Spinal cord (tissue), 10 donors: ENCODE measurements around the gene DGAT2. TPM values are rescaled to one million over a fixed set of nuclear protein-coding genes. Genes with fewer than 3 reads are reported as not detected.

Source experiments
- DNase-seq, 6 donors: peaks; one replicate each; pipeline versions ENCODE4 v3.0.0 to v3.0.0-alpha.2; 2013 to 2015; ENCODE audit warnings: low spot score in 6 of 6, low read depth in 4 of 6
- H3K27ac ChIP-seq: one replicate; pipeline ENCODE4 v1.5.1; 2013; ENCODE audit warnings: low read depth, low read length, control low read depth
- H3K27me3 ChIP-seq: one replicate; pipeline ENCODE4 v1.6.1; 2013; ENCODE audit warnings: low read length; ENCODE audit not compliant: control insufficient read depth, insufficient read depth
- H3K36me3 ChIP-seq: one replicate; pipeline ENCODE4 v1.6.1; 2013; ENCODE audit warnings: low read length; ENCODE audit not compliant: control insufficient read depth, insufficient read depth
- H3K4me1 ChIP-seq: one replicate; pipeline ENCODE4 v1.6.1; 2013; ENCODE audit warnings: low read length; ENCODE audit not compliant: control insufficient read depth, insufficient read depth
- H3K4me3 ChIP-seq: one replicate; pipeline ENCODE4 v1.5.1; 2013; ENCODE audit warnings: low read depth, low read length, control low read depth
- H3K9me3 ChIP-seq: one replicate; pipeline ENCODE4 v1.6.1; 2013; ENCODE audit warnings: low read length; ENCODE audit not compliant: control insufficient read depth, insufficient read depth
- WGBS: methylation state at CpG from one replicate; pipeline ENCODE4 v1.1.5; 2013; ENCODE audit warnings: missing lambda C conversion rate; ENCODE audit not compliant: insufficient coverage; 5-methylcytosine and 5-hydroxymethylcytosine counted together
- long read RNA-seq, 4 donors: transcript quantifications; one replicate each; lab custom pipeline, GENCODE V29; 2026
- polyA plus RNA-seq, 2 donors: library from polyadenylated mRNA; unstranded; fragments of 120-200 nt; gene quantifications; one replicate each; pipeline ENCODE4 v1.2.1, GENCODE V29; 2013; ENCODE audit not compliant: insufficient read length in 2 of 2
- total RNA-seq, 2 donors: library from RNA; depleted of rRNA in 1 of 2; stranded (reverse); fragments of 120-200 nt in 1 of 2; fragments of >200 nt in 1 of 2; gene quantifications; one replicate each; pipeline versions ENCODE4 v1.2.3 to v1.2.4, GENCODE V29; 2013 to 2014
- donor health status: healthy.

DGAT2 gene, protein sequence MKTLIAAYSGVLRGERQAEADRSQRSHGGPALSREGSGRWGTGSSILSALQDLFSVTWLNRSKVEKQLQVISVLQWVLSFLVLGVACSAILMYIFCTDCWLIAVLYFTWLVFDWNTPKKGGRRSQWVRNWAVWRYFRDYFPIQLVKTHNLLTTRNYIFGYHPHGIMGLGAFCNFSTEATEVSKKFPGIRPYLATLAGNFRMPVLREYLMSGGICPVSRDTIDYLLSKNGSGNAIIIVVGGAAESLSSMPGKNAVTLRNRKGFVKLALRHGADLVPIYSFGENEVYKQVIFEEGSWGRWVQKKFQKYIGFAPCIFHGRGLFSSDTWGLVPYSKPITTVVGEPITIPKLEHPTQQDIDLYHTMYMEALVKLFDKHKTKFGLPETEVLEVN
- total RNA-seq (1 to 10 TPM; 5.3 to 5.8 TPM), polyA plus RNA-seq (1 to 10 TPM; 5.1 to 6.4 TPM)
- long read RNA-seq, donor 1, transcript DGAT2-201 (8 exons, 2,453 nt): major isoform, 5 of 5 reads
- long read RNA-seq, donor 1, partial matches to known transcripts: 0 of 5 reads
- long read RNA-seq, donor 1, other reads (novel, unspliced or antisense): 0 of 5 reads
- long read RNA-seq, donor 2, partial matches to known transcripts: 0 of 1 reads
- long read RNA-seq, donor 2, other reads (novel, unspliced or antisense): 0 of 1 reads
- long read RNA-seq, donor 3: 0 reads
- long read RNA-seq, donor 4: 0 reads

- Histone ChIP-seq H3K4me1 (peaks cover 13% of the 10 kb centered on the region), H3K27me3 (peaks cover 24% of the 10 kb centered on the region), H3K9me3 (no peaks in the 10 kb centered on the region), H3K36me3 (no peaks in the 10 kb centered on the region), H3K4me3 (peak within 1 kb of the TSS; percentile 46), H3K27ac (no peak within 1 kb of the TSS)
- WGBS: 1% methylated on average over 66 of the region's 66 CpGs
- peak; percentile 15 to 90 (median 48) for DNase-seq
Observed at GRCh38 chr11:75768112-75768908, at the start of gene DGAT2. Gene DGAT2 (plus strand): TSS chr11:75768778. CDS start chr11:75768992, 214 bp downstream.

DNA sequence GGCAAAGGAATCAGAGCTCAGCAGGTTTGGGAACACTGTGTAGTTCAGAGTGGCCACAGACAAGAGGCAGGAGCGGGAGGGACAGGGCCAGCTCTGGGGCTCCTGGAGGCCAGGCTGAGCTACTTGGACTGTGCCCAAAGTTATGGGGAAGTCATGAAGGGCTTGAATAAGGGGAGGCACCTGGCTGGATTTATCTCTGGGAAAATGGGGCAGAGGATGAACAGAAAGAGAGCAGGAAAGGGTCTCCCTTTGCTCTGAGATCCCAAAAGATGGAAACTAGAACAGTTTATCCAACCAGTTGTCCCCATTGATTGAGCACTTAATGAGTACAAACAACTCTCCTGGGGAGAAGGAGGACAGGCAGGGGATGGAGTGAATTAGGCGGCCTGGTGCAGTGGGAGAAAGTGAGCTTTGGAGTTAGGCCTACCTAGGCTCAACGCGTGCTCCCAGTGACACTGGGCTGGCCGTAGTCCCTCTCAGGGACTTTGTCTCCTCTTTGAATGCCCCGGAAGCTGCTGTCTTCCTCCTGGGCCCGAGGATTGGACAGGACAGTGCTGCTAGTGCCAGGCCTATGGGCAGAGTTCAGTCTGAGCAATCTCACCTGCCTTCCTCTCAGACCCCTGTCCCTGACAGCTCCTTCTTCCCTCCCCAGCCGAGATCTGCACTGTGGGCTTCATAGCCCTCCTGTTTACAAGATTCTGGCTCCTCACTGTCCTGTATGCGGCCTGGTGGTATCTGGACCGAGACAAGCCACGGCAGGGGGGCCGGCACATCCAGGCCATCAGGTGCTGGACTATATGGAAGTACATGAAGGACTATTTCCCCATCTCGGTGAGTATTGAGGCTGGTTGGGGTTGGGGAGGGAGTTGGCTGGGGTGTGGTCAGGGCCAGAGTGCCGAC is 49.0 kb upstream of the DGAT2 start:
- Histone ChIP-seq H3K4me3 (no peak overlapping the region), H3K4me1 (no peaks in the 10 kb centered on the region), H3K9me3 (no peaks in the 10 kb centered on the region), H3K36me3 (no peaks in the 10 kb centered on the region), H3K27ac (no peak overlapping the region), H3K27me3 (no peaks in the 10 kb centered on the region)
- no peak for DNase-seq
- 89% methylated on average over 14 of the region's 14 CpGs for WGBS

DNA sequence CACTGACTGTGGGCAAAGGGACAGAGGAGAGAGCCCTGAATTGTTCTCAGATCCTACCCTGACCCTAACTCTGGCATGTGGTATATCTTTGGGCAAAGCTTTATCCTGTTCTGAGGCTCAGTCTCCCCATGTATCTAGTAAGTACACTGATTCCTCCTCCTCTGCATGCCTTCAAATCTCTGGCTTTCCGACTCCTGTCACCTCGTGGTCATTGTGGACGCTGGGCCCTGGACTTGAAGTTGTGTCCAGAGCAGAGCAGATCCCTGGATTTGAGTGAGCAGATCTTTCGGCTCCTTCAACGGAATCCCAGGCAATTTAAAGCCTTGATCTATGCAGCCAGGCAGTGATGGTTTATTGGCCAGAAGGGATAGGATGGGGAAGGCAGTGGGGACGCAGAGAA is 47.9 kb upstream of the DGAT2 start:
- no peaks in the 10 kb centered on the region for H3K4me1 ChIP-seq
- no peaks in the 10 kb centered on the region for H3K27me3 ChIP-seq
- H3K36me3 ChIP-seq: no peaks in the 10 kb centered on the region
- 93% methylated on average over 6 of the region's 6 CpGs for WGBS
- no peak overlapping the region for H3K4me3 ChIP-seq
- no peaks in the 10 kb centered on the region for H3K9me3 ChIP-seq
- H3K27ac ChIP-seq: no peak overlapping the region
- no peak for DNase-seq

DNA sequence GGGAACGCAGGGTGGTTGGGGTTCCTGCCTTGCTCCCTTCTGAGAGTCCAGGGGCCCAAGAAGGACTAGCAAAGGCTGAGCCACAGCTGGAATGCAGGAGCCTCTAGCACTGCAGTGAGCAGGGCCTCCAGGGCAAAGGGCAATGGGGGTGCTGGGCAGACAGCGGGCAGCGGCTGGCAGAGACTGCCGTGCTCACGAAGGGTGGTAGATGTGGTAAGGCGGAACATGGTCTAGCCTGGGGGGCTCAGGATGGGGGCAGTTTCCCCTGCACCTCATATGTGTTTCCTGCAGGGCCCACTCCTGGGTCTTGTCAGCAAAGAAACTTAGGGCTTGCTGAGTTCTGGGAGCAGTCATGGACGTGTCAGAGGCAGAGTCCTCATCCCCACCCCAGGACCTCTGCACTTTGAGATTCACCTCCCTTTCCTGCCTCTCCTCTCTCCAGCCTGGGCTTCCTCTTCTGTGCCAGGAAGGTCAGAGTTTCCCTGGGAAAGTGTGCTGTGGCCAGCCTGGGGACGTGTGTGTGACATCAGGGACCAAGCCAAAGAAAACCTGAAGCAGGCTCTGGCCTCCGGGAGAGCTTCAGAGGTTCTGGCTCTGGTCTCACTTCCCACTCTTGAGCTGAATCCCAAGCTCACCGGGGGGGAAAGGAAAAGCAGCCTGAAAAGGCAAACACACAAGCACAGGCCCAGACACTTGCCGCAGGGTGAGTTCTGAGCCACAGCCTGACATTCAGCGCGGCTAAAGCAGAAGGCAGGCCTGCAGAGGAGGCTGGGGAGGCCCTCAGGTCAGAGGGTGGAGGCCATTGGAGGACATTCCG is 46.5 kb upstream of the DGAT2 start:
- no peaks in the 10 kb centered on the region for H3K9me3 ChIP-seq
- no peak overlapping the region for H3K27ac ChIP-seq
- H3K4me1 ChIP-seq: no peaks in the 10 kb centered on the region
- DNase-seq: peak in 1 of 6 donors; percentile 58
- H3K27me3 ChIP-seq: no peaks in the 10 kb centered on the region
- WGBS: 77% methylated on average over 14 of the region's 14 CpGs
- no peak overlapping the region for H3K4me3 ChIP-seq
- no peaks in the 10 kb centered on the region for H3K36me3 ChIP-seq

DNA sequence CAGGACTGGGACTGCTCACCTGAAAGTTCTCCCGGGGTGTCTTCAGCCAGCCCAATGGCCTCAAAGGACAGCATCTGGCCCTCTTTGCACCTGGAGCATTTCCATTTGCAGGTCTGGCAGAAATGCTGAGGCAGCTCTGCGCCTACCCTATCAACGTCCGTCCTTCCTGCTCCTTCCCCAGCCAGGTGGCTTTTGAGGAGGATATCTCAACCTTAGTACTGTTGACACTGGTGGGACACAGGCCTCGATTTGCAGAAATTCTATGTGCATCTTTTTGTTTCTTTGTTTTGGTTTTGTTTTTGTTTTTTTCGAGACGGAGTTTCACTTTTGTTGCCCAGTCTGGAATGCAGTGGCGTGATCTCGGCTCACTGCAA is 45.9 kb upstream of the DGAT2 start:
- H3K27ac ChIP-seq: no peak overlapping the region

DNA sequence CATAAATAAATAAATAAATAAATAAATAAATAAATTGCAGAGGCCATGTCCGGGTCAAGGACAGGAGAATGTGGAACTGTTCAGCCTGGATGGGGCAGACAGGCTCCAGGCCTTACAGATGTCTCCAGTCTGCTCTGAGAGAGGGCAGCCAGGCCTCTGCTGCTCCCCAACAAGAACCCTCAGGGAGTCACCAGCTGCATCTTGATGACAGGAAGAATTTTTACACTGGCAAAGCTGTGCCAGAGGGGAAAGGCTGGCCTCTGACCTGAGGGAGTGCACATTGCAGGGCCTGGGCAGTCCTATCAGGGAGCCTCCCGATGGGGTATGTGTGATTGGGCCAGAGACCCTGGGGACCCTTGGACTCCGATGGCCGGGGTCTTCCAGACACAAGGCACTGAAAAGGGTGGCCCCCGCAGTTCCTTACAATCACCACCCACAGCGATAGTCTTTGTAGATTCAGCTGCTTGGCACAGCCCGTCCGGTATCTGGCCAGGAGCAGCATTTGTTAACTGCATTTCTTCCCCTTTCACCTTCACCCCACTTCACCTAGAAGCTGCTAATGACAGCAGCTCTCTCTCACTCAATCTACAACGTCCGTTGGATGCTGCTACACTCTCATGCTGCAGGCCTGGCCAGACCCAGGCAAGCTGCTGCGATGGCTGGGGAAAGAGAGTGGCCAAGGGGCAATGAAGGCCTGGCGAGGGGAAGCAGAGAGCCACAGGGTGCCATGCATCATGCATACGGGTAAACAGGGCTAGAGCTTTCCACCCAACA is 42.8 kb upstream of the DGAT2 start:
- H3K27ac ChIP-seq: no peak overlapping the region
- DNase-seq: peak in 1 of 6 donors; percentile 16
- 66% methylated on average over 13 of the region's 13 CpGs for WGBS

More for the DNA sequence above, 45.9 kb upstream of the DGAT2 start:
- Histone ChIP-seq H3K27me3 (no peaks in the 10 kb centered on the region), H3K9me3 (no peaks in the 10 kb centered on the region), H3K4me3 (no peak overlapping the region), H3K36me3 (no peaks in the 10 kb centered on the region), H3K4me1 (no peaks in the 10 kb centered on the region)
- WGBS: 89% methylated on average over 6 of the region's 9 CpGs
- DNase-seq: no peak

GRCh38 chr11:75728992-75729391 is 39.6 kb upstream of the DGAT2 start:
- no peak overlapping the region for H3K27ac ChIP-seq
- no peaks in the 10 kb centered on the region for H3K9me3 ChIP-seq
- no peaks in the 10 kb centered on the region for H3K36me3 ChIP-seq
- peak in 1 of 6 donors; percentile 7 for DNase-seq
- WGBS: 94% methylated on average over 2 of the region's 2 CpGs
- H3K27me3 ChIP-seq: no peaks in the 10 kb centered on the region
- H3K4me1 ChIP-seq: peaks cover 9% of the 10 kb centered on the region
- no peak overlapping the region for H3K4me3 ChIP-seq

More for the DNA sequence above, 42.8 kb upstream of the DGAT2 start:
- Histone ChIP-seq H3K4me3 (no peak overlapping the region), H3K27me3 (no peaks in the 10 kb centered on the region), H3K9me3 (no peaks in the 10 kb centered on the region), H3K36me3 (no peaks in the 10 kb centered on the region), H3K4me1 (no peaks in the 10 kb centered on the region)

GRCh38 chr11:75731095-75731494 is 37.5 kb upstream of the DGAT2 start:
- H3K9me3 ChIP-seq: no peaks in the 10 kb centered on the region
- WGBS: 88% methylated on average over 5 of the region's 5 CpGs
- DNase-seq: no peak
- peaks cover 10% of the 10 kb centered on the region for H3K4me1 ChIP-seq
- H3K36me3 ChIP-seq: no peaks in the 10 kb centered on the region
- no peak overlapping the region for H3K27ac ChIP-seq
- no peak overlapping the region for H3K4me3 ChIP-seq
- H3K27me3 ChIP-seq: no peaks in the 10 kb centered on the region
